ENCODE results near the gene RAE1. TPM values are rescaled to one million over a fixed set of nuclear protein-coding genes. Genes with fewer than 3 reads are reported as not detected.
"Not testable (repeated sequence)": the region's sequence is repeated elsewhere in the genome, so short reads cannot be mapped to it uniquely, and the experiment has no call there.

The RAE1 gene
- polyA plus RNA-seq, 1 experiment, result 39.0 TPM

DNA sequence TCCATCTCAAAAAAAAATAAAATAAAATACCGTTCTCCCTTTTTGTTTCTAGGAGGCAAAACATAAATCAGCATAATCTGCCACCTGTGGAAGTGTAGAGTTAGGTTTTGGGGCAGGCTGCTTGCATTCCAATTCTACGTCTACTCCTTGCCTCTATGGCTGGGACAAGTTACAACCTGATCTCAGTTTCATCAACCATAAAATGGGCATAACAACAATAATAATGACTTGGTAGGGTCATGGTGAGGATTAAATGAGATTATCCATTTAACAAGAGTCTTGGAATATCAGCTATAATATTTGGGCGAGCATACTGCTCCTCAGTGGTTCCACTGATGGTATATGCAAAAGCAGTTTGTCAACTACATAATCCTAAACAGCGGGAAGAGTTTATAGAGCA lies 3.7 kb upstream of the RAE1 start:
- TF ChIP-seq, protein P1, sequence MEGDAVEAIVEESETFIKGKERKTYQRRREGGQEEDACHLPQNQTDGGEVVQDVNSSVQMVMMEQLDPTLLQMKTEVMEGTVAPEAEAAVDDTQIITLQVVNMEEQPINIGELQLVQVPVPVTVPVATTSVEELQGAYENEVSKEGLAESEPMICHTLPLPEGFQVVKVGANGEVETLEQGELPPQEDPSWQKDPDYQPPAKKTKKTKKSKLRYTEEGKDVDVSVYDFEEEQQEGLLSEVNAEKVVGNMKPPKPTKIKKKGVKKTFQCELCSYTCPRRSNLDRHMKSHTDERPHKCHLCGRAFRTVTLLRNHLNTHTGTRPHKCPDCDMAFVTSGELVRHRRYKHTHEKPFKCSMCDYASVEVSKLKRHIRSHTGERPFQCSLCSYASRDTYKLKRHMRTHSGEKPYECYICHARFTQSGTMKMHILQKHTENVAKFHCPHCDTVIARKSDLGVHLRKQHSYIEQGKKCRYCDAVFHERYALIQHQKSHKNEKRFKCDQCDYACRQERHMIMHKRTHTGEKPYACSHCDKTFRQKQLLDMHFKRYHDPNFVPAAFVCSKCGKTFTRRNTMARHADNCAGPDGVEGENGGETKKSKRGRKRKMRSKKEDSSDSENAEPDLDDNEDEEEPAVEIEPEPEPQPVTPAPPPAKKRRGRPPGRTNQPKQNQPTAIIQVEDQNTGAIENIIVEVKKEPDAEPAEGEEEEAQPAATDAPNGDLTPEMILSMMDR (IDR thresholded peaks at IDR 0.05; ENCODE audit: insufficient read depth, low read depth, low read length), result no peak
- Histone ChIP-seq H3K4me3 (ENCODE audit: low read depth, low read length) (no peak overlapping the region), H3K36me3 (ENCODE audit: control insufficient read depth, insufficient read depth, low read length) (no peaks in the 10 kb centered on the region), H3K27me3 (ENCODE audit: control insufficient read depth, insufficient read depth, low read length) (no peaks in the 10 kb centered on the region; the same call in 1 of the 2 replicates)
- ChIA-PET POLR2A (no interaction called here), CTCF (interaction anchor here (0.6 to 10.3 kb wide), 9 partner anchors 12 to 262 kb away, joined by 3 to 127 read pairs (median 13); no protein-coding TSS in a partner anchor)
- no peak for DNase-seq (ENCODE audit: low read depth)

DNA sequence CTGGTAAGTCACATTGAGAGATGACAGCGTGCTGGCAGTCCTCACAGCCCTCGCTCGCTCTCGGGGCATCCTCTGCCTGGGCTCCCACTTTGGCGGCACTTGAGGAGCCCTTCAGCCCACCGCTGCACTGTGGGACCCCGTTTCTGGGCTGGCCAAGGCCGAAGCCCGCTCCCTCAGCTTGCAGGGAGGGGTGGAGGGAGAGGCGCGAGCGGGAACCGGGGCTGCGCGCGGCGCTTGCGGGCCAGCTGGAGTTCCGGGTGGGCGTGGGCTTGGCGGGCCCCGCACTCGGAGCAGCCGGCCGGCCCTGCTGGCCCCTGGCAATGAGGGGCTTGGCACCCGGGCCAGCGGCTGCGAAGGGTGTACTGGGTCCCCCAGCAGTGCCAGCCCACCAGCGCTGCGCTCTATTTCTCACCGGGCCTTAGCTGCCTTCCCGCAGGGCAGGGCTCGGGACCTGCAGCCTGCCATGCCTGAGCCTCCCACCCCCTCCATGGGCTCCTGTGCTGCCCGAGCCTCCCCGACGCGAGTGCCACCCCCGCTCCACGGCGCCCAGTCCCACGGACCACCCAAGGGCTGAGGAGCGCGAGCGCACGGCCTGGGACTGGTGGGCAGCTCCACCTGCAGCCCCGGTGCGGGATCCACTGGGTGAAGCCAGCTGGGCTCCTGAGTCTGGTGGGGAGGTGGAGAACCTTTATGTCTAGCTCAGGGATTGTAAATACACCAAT lies 2.7 kb upstream of the RAE1 start:
- DNase-seq (ENCODE audit: low read depth); POLR2A ChIA-PET; H3K36me3 ChIP-seq (ENCODE audit: control insufficient read depth, insufficient read depth, low read length); H3K4me3 ChIP-seq (ENCODE audit: low read depth, low read length); H3K27me3 ChIP-seq (ENCODE audit: control insufficient read depth, insufficient read depth, low read length): not testable (repeated sequence)
- CTCF ChIA-PET, result interaction anchor here (0.6 to 10.3 kb wide), 6 partner anchors 15 to 798 kb away, joined by 3 to 127 read pairs (median 14); no protein-coding TSS in a partner anchor

DNA sequence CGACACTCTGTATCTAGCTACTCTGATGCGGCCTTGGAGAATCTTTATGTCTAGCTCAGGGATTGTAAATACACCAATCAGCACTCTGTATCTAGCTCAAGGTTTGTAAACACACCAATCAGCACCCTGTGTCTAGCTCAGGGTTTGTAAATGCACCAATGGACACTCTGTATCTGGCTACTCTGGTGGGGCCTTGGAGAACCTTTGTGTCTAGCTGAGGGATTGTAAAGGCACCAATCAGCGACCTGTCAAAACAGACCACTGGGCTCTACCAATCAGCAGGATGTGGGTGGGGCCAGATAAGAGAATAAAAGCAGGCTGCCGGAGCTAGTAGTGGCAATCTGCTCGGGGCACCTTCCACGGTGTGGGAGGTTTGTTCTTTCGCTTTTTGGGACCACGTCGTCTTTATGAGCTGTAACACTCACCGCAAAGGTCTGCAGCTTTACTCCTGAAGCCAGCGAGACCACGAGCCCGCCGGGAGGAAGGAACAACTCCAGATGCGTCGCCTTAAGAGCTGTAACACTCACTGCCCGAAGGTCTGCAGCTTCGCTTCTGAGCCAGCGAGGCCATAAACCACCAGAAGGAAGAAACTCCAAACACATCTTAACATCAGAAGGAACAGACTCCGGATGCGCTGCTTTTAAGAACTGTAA lies 2.0 kb upstream of the RAE1 start:
- POLR2A ChIA-PET; H3K27me3 ChIP-seq (ENCODE audit: control insufficient read depth, insufficient read depth, low read length); H3K4me3 ChIP-seq (ENCODE audit: low read depth, low read length); DNase-seq (ENCODE audit: low read depth); H3K36me3 ChIP-seq (ENCODE audit: control insufficient read depth, insufficient read depth, low read length): not testable (repeated sequence)
- CTCF ChIA-PET, result interaction anchor here (0.6 to 2.3 kb wide), 8 partner anchors 14 to 798 kb away, joined by 3 to 33 read pairs (median 4); no protein-coding TSS in a partner anchor

DNA sequence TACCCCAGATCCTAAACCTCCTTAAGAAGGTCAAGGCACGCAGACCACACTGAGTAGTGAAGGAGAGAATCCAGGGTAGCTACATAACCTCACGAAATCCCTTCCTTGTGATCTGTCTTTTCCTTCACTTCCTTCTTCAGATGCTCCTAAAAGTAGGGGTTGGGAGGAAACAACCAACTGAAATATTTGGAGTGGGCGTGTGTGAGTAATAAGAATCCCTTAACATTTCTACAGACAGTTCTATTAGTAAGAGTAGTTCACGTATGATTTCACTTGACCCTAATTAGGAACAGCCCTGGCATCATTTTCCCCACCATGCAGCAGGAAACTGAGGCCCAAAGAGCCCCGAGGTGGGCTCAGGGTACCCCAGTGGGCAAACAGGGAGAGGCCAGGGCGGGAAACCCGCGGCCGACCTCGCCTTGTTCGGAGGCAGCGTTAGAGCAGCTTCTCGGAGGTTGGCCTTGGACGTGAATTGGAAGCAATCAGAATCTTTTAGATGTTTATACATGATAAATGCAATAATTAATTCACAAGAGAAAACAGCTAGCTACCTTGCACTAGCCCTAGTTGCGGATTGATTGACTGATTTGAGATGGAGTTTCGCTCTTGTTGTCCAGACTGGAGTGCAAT lies 859 bp upstream of the RAE1 start:
- ChIA-PET CTCF (interaction anchor here (1.0 to 2.3 kb wide), 5 partner anchors 13 to 799 kb away, joined by 3 to 33 read pairs (median 6); no protein-coding TSS in a partner anchor), POLR2A (no interaction called here)
- Histone ChIP-seq H3K36me3 (ENCODE audit: control insufficient read depth, insufficient read depth, low read length) (peaks cover 2% of the 10 kb centered on the region; the same call in 1 of the 2 replicates), H3K27me3 (ENCODE audit: control insufficient read depth, insufficient read depth, low read length) (no peaks in the 10 kb centered on the region), H3K4me3 (ENCODE audit: low read depth, low read length) (no peak overlapping the region)
- DNase-seq (ENCODE audit: low read depth), result no peak
- TF ChIP-seq, protein P1 (IDR thresholded peaks at IDR 0.05; ENCODE audit: insufficient read depth, low read depth, low read length), result no peak

DNA sequence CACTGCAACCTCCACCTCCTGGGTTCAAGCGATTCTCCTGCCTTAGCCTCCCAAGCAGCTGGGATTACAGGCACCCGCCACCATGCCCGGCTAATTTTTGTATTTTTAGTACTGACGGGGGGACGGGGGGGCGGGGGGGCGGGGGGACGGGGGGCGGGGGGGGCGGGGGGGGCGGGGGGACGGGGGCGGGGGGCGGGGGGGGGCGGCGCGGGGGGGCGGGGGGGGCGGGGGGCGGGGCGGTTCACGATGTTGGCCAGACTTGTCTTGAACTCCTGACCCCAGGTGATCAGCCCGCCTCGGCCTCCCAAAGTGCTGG lies 371 bp upstream of the RAE1 start:
- peak overlapping the region; percentile 57 for H3K4me3 ChIP-seq (ENCODE audit: low read depth, low read length)
- CTCF ChIA-PET, result interaction anchor here (2.3 kb wide), 1 partner anchor 260 kb away, joined by 33 read pairs; no protein-coding TSS in a partner anchor
- POLR2A ChIA-PET; H3K36me3 ChIP-seq (ENCODE audit: control insufficient read depth, insufficient read depth, low read length); H3K27me3 ChIP-seq (ENCODE audit: control insufficient read depth, insufficient read depth, low read length); DNase-seq (ENCODE audit: low read depth): not testable (repeated sequence)

DNA sequence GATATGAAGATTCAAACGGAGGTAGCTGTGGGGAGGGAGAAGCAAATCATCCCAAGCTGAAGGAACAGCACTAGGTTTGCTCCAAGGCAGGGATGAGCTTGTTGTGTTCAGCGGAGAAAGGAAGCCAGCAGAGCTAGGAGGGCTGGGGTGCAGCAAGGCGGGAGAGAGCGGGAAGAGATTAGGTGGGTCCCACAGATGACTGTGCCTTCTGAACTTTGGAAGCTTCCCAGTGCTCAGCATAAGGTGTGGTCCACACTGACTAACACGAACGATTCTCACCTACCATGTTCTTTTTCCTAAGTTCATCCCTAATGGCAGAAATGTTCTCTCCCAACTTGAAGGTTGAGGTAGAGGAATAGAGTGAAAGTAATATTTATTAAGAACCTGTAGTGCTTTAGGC lies 1.2 kb downstream of the RAE1 start:
- Histone ChIP-seq H3K27me3 (ENCODE audit: control insufficient read depth, insufficient read depth, low read length) (no peaks in the 10 kb centered on the region), H3K36me3 (ENCODE audit: control insufficient read depth, insufficient read depth, low read length) (peaks cover 7% of the 10 kb centered on the region), H3K4me3 (ENCODE audit: low read depth, low read length) (peak overlapping the region; percentile 57; the same call in 1 of the 2 replicates)
- ChIA-PET POLR2A (no interaction called here), CTCF (interaction anchor here (1.3 kb wide), 1 partner anchor 30 kb away, joined by 3 read pairs; no protein-coding TSS in a partner anchor)
- no peak for DNase-seq (ENCODE audit: low read depth)
- TF ChIP-seq, protein P1 (IDR thresholded peaks at IDR 0.05; ENCODE audit: insufficient read depth, low read depth, low read length), result no peak
